Endothelial cell of umbilical vein (primary cell): ENCODE data around the gene PPP1CA. TPM values are rescaled to one million over a fixed set of nuclear protein-coding genes. Genes with fewer than 3 reads are reported as not detected.

ENCODE experiments used
- BruUV-seq: library from RNA; stranded (reverse); fragments of 400-500 nt; replicated peaks from 2 replicates; lab custom pipeline; 2021; lab: Mats Ljungman, UMichigan
- CTCF ChIA-PET: fragments of 300-600, 350-600 bp; sonication (Branson Sonifier 250); formaldehyde crosslinking; loops from one replicate; lab custom pipeline; 2021; ENCODE audit warnings: antibody characterized with exemption, inconsistent platforms; lab: Charles Lee
- POLR2A ChIA-PET: fragments of 300-600, 350-600 bp; sonication (Branson Sonifier 250); formaldehyde crosslinking; loops from one replicate; lab custom pipeline; 2021; ENCODE audit warnings: antibody characterized with exemption, inconsistent platforms; lab: Charles Lee
- DNase-seq: peaks from one replicate; pipeline ENCODE4 v3.0.0-alpha.2; 2011; ENCODE audit warnings: low read depth, low spot score
- FAIRE-seq: peaks from 2 replicates; lab custom pipeline; 2011; peaks lifted over from hg19 to GRCh38; lab: Jason Lieb, UNC
- H2AFZ ChIP-seq: 2 replicates; pipeline ENCODE4 v1.6.0; 2012; ENCODE audit warnings: low read depth, low read length, control low read depth, inconsistent platforms
- H3K27ac ChIP-seq: 2 replicates; pipeline ENCODE4 v1.5.1; 2011; ENCODE audit warnings: low read depth, mild to moderate bottlenecking, control low read depth, low read length, moderate library complexity; ENCODE audit not compliant: insufficient read depth
- H3K27me3 ChIP-seq, 2 experiments: 2 replicates each; pipeline versions ENCODE4 v1.6.0 to v1.6.1; 2011; ENCODE audit warnings: low read length in 2 of 2, mixed read lengths in 1 of 2; ENCODE audit not compliant: control insufficient read depth in 2 of 2, insufficient read depth in 2 of 2
- H3K36me3 ChIP-seq, 2 experiments: 2 replicates in 1 of 2; 3 replicates in 1 of 2; pipeline ENCODE4 v1.5.1; 2011; ENCODE audit warnings: low read length in 2 of 2, mild to moderate bottlenecking in 1 of 2, moderate library complexity in 1 of 2; ENCODE audit not compliant: control insufficient read depth in 2 of 2, insufficient read depth in 2 of 2; ENCODE audit errors: extremely low read depth in 1 of 2
- H3K4me1 ChIP-seq: 3 replicates; pipeline ENCODE4 v1.5.1; 2011; ENCODE audit warnings: mild to moderate bottlenecking, low read length; ENCODE audit not compliant: control insufficient read depth, insufficient read depth; ENCODE audit errors: extremely low read depth
- H3K4me2 ChIP-seq: 2 replicates; pipeline ENCODE4 v1.6.1; 2011; ENCODE audit warnings: low read length, control low read depth, mixed read lengths; ENCODE audit not compliant: insufficient read depth
- H3K4me3 ChIP-seq, 3 experiments: fragments of 200-600 bp in 1 of 3; sonication (generic), shearing (Covaris generic) in 1 of 3; replicated peaks in 1 of 3; 2 replicates each; pipeline ENCODE4 v1.5.1; 2011 to 2016; ENCODE audit warnings: control low read depth in 3 of 3, low read length in 3 of 3, mild to moderate bottlenecking in 2 of 3, inconsistent platforms in 1 of 3, low read depth in 1 of 3, moderate library complexity in 1 of 3; ENCODE audit not compliant: insufficient read depth in 1 of 3
- H3K79me2 ChIP-seq: 2 replicates; pipeline ENCODE4 v1.6.0; 2012; ENCODE audit warnings: low read length, inconsistent platforms; ENCODE audit not compliant: control insufficient read depth, insufficient read depth
- H3K9ac ChIP-seq: replicated peaks from 2 replicates; pipeline ENCODE3; 2011; ENCODE audit warnings: low read length, control low read depth; ENCODE audit not compliant: insufficient read depth; ENCODE audit errors: extremely low read depth
- H3K9me1 ChIP-seq: replicated peaks from 3 replicates; pipeline ENCODE4 v1.6.0; 2011; ENCODE audit warnings: mild to moderate bottlenecking, low read length; ENCODE audit not compliant: control insufficient read depth, insufficient read depth; ENCODE audit errors: extremely low read depth
- H3K9me3 ChIP-seq: replicated peaks from 2 replicates; pipeline ENCODE4 v1.5.1; 2012; ENCODE audit warnings: low read length, inconsistent platforms; ENCODE audit not compliant: control insufficient read depth, insufficient read depth
- H4K20me1 ChIP-seq: replicated peaks from 2 replicates; pipeline ENCODE3; 2011; ENCODE audit warnings: mild to moderate bottlenecking, low read length; ENCODE audit not compliant: control insufficient read depth, insufficient read depth; ENCODE audit errors: extremely low read depth
- CTCF ChIP-seq, 2 donors: IDR thresholded peaks; 1 replicate in 1 of 2; 2 replicates in 1 of 2; pipeline ENCODE4 v1.5.1; 2011; ENCODE audit warnings: low read length in 2 of 2, mild to moderate bottlenecking in 2 of 2, moderate library complexity in 2 of 2, control low read depth in 1 of 2, inconsistent platforms in 1 of 2, low read depth in 1 of 2; ENCODE audit not compliant: insufficient read depth in 1 of 2; ENCODE audit errors: extremely low read depth in 1 of 2
- EZH2 ChIP-seq: IDR thresholded peaks from 2 replicates; pipeline ENCODE4 v1.6.1; 2012; ENCODE audit warnings: borderline replicate concordance, low read depth, mild to moderate bottlenecking, moderate library complexity, low read length, inconsistent platforms; ENCODE audit not compliant: severe bottlenecking
- FOS ChIP-seq: IDR thresholded peaks from 2 replicates; pipeline ENCODE4 v1.6.1; 2011; ENCODE audit warnings: mild to moderate bottlenecking, low read length, moderate library complexity, borderline replicate concordance; ENCODE audit not compliant: insufficient read depth
- MYC ChIP-seq: IDR thresholded peaks from one replicate; pipeline ENCODE4 v1.6.1; 2011; ENCODE audit warnings: mild to moderate bottlenecking, low read depth, low read length
- POLR2AphosphoS5 ChIP-seq: IDR thresholded peaks from 2 replicates; pipeline ENCODE4 v1.6.1; 2012; ENCODE audit warnings: low read depth, mild to moderate bottlenecking, control low read depth, low read length, moderate library complexity; ENCODE audit not compliant: insufficient read depth
- dilution Hi-C: fragments of 300-500 bp; cut with MboI; formaldehyde crosslinking; loops from one replicate; pipeline ENCODE4 v1.15.0; 2019; ENCODE audit warnings: low sequenced_read_pairs; ENCODE audit not compliant: extremely low pct_ligation_motif_present
- intact Hi-C: fragments of 100-400 bp; cut with micrococcal nuclease; formaldehyde crosslinking; loops from one replicate; pipeline ENCODE4 v1.10.0; 2022
- polyA plus RNA-seq, 4 experiments: library from polyadenylated mRNA; depleted of rRNA in 3 of 4; stranded (reverse) in 3 of 4; unstranded in 1 of 4; fragments of >200 nt; gene quantifications; 2 replicates each; pipeline versions ENCODE4 v1.2.1 to v1.2.3, GENCODE V29; 2011 to 2012; ENCODE audit warnings: missing spikeins in 1 of 4
- total RNA-seq: library from RNA; stranded (reverse); gene quantifications from 2 replicates; pipeline ENCODE4 v1.2.3, GENCODE V29; 2021
- TF ChIP-seq, protein P1 (sequence below): IDR thresholded peaks from 2 replicates; pipeline ENCODE4 v1.6.1; 2011; ENCODE audit not compliant: insufficient read depth, insufficient read length

PPP1CA gene
- total and polyA plus RNA-seq, 2 donors (not counting 3 experiments of a cell fraction or from before 2014, with no cell fraction given), result 192 to 419 TPM

GRCh38 chr11:67364169-67364568 is 37.5 kb downstream of the PPP1CA start:
- no peak overlapping the region for H3K9ac ChIP-seq
- peaks cover 3% of the 10 kb centered on the region for H3K4me1 ChIP-seq
- no peaks in the 10 kb centered on the region for H3K36me3 ChIP-seq
- POLR2A ChIA-PET, result interaction anchor here (0.7 kb wide), 1 partner anchor 9 kb away, joined by 3 read pairs; no protein-coding TSS in a partner anchor
- no peak for FAIRE-seq
- no peaks in the 10 kb centered on the region for H3K9me1 ChIP-seq
- dilution Hi-C loops, result no loop called here
- no peaks in the 10 kb centered on the region for H4K20me1 ChIP-seq
- no peak overlapping the region for H3K4me2 ChIP-seq
- H3K79me2 ChIP-seq, result no peaks in the 10 kb centered on the region
- CTCF ChIA-PET, result interaction anchor here (1.2 kb wide), 2 partner anchors 10 to 19 kb away, joined by 3 to 5 read pairs; partner anchors contain the start of gene CLCF1
- no peak for DNase-seq
- no peak overlapping the region for H3K27ac ChIP-seq
- no TSS peak for BruUV-seq
- H3K27me3 ChIP-seq, result no peaks in the 10 kb centered on the region
- H2AFZ ChIP-seq, result no peak overlapping the region
- TF ChIP-seq EZH2 (no peak), CTCF (IDR thresholded peaks at IDR 0.05; ENCODE audit: extremely low read depth in 1 of 2, insufficient read depth in 1 of 2, low read depth in 1 of 2, low read length in 2 of 2) (no peak), MYC (no peak), FOS (no peak), POLR2AphosphoS5 (no peak)
- TF ChIP-seq, protein P1, sequence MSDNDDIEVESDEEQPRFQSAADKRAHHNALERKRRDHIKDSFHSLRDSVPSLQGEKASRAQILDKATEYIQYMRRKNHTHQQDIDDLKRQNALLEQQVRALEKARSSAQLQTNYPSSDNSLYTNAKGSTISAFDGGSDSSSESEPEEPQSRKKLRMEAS, result no peak
- H3K4me3 ChIP-seq, result no peak overlapping the region
- no peaks in the 10 kb centered on the region for H3K9me3 ChIP-seq
- intact Hi-C loops, result no loop called here
